Esophagus (tissue), 2 donors: Measurements from ENCODE around the gene S100A1. TPM values are rescaled to one million over a fixed set of nuclear protein-coding genes. Genes with fewer than 3 reads are reported as not detected.
A peak's percentile ranks its signal among the peaks of the same experiment; 100 is the strongest.
"Not testable (repeated sequence)": the region's sequence is repeated elsewhere in the genome, so short reads cannot be mapped to it uniquely, and the experiment has no call there.

Experiments
- H3K27ac ChIP-seq, 2 donors: one replicate each; pipeline ENCODE4 v1.5.1; 2013; ENCODE audit warnings: low read depth in 2 of 2, mild to moderate bottlenecking in 2 of 2, inconsistent platforms in 1 of 2, low read length in 1 of 2, moderate library complexity in 1 of 2
- H3K27me3 ChIP-seq, 2 donors: one replicate each; pipeline ENCODE4 v1.6.1; 2013; ENCODE audit warnings: low read length in 2 of 2, control low read depth in 1 of 2, mild to moderate bottlenecking in 1 of 2; ENCODE audit not compliant: insufficient read depth in 2 of 2, control insufficient read depth in 1 of 2
- H3K36me3 ChIP-seq, 2 donors: one replicate each; pipeline ENCODE4 v1.6.1; 2013; ENCODE audit warnings: low read length in 1 of 2; ENCODE audit not compliant: control insufficient read depth in 2 of 2, insufficient read depth in 2 of 2
- H3K4me1 ChIP-seq, 2 donors: one replicate each; pipeline ENCODE4 v1.6.1; 2013; ENCODE audit warnings: low read length in 1 of 2; ENCODE audit not compliant: control insufficient read depth in 2 of 2, insufficient read depth in 2 of 2
- H3K4me3 ChIP-seq, 2 donors: one replicate each; pipeline ENCODE4 v1.5.1; 2013; ENCODE audit warnings: low read length in 2 of 2, mild to moderate bottlenecking in 2 of 2, low read depth in 1 of 2, moderate library complexity in 1 of 2
- H3K9me3 ChIP-seq, 2 donors: one replicate each; pipeline ENCODE4 v1.6.1; 2013; ENCODE audit warnings: mild to moderate bottlenecking in 2 of 2, low read depth in 1 of 2, low read length in 1 of 2, moderate library complexity in 1 of 2; ENCODE audit not compliant: control insufficient read depth in 2 of 2, insufficient read depth in 1 of 2
- WGBS, 2 donors: extraction: QIAGEN DNeasy Blood & Tissue Kit; methylation state at CpG; one replicate each; pipeline ENCODE4 v1.1.7; 2013; 5-methylcytosine and 5-hydroxymethylcytosine counted together
- polyA plus RNA-seq, 2 donors: library from polyadenylated mRNA; stranded (reverse); fragments of 200-250 nt; gene quantifications; one replicate each; pipeline ENCODE4 v1.2.3, GENCODE V29; 2013
- donor health status: healthy with polysubstance abuse.
- donor health status: Bipolar disorder and iron deficiency.

The S100A1 gene
- polyA plus RNA-seq, result 1 to 10 TPM in 1 of 2 donors, under 1 TPM in 1; 0.93 to 2.3 TPM

- no peaks in the 10 kb centered on the region for H3K36me3 ChIP-seq
- H3K9me3 ChIP-seq, result no peaks in the 10 kb centered on the region
- H3K27me3 ChIP-seq, result no peaks in the 10 kb centered on the region
- H3K27ac ChIP-seq, result peak within 1 kb of the TSS; percentile 88 to 92
- H3K4me1 ChIP-seq, result peaks cover 0 to 7% of the 10 kb centered on the region in 2 donors
- peak within 1 kb of the TSS; percentile 41 to 65 for H3K4me3 ChIP-seq
- WGBS, 2 donors, result 54 to 55% methylated on average over 10 of the region's 10 CpGs
Measured at GRCh38 chr1:153627715-153628626, at the start of gene S100A1. Gene S100A1, plus strand, starts transcription at chr1:153628434. Its CDS starts 2,088 bp downstream, at chr1:153630522.

GRCh38 chr1:153578490-153578889 lies 49.7 kb upstream of the S100A1 start:
- no peaks in the 10 kb centered on the region for H3K9me3 ChIP-seq
- H3K27ac ChIP-seq, result no peak overlapping the region
- H3K4me1 ChIP-seq, result peaks cover 2 to 4% of the 10 kb centered on the region in 2 donors
- H3K27me3 ChIP-seq, result no peaks in the 10 kb centered on the region
- no peak overlapping the region for H3K4me3 ChIP-seq
- H3K36me3 ChIP-seq, result no peaks in the 10 kb centered on the region

- no peak overlapping the region for H3K27ac ChIP-seq
- WGBS, 2 donors, result 76 to 85% methylated on average over 3 of the region's 3 CpGs
- no peak overlapping the region for H3K4me3 ChIP-seq
- H3K36me3 ChIP-seq, result no peaks in the 10 kb centered on the region
- H3K27me3 ChIP-seq, result no peaks in the 10 kb centered on the region
- no peaks in the 10 kb centered on the region for H3K9me3 ChIP-seq
- peaks cover 2 to 4% of the 10 kb centered on the region in 2 donors for H3K4me1 ChIP-seq
Measured at GRCh38 chr1:153578936-153579335, 49.3 kb upstream of the S100A1 start.

- WGBS, 2 donors, result 94 to 96% methylated on average over 32 to 34 of the region's 34 CpGs
- not testable (repeated sequence) for H3K4me1 ChIP-seq, H3K36me3 ChIP-seq, H3K9me3 ChIP-seq, H3K27me3 ChIP-seq, H3K27ac ChIP-seq, H3K4me3 ChIP-seq
Measured at GRCh38 chr1:153582836-153583235, 45.4 kb upstream of the S100A1 start.

- not testable (repeated sequence) for H3K27ac ChIP-seq, H3K27me3 ChIP-seq, H3K4me3 ChIP-seq, H3K4me1 ChIP-seq, H3K9me3 ChIP-seq, H3K36me3 ChIP-seq
- WGBS, 2 donors, result 80 to 85% methylated on average over 3 of the region's 3 CpGs
Measured at GRCh38 chr1:153583514-153583913, 44.7 kb upstream of the S100A1 start.

- 77 to 85% methylated on average over 2 of the region's 2 CpGs for WGBS, 2 donors
- H3K4me1 ChIP-seq, result no peaks in the 10 kb centered on the region
- no peaks in the 10 kb centered on the region for H3K36me3 ChIP-seq
- no peaks in the 10 kb centered on the region for H3K9me3 ChIP-seq
- no peak overlapping the region for H3K4me3 ChIP-seq
- H3K27ac ChIP-seq, result no peak overlapping the region
- no peaks in the 10 kb centered on the region for H3K27me3 ChIP-seq
Measured at GRCh38 chr1:153583976-153584375, 44.3 kb upstream of the S100A1 start.

- 86 to 93% methylated on average over 1 of the region's 1 CpG for WGBS, 2 donors
- H3K4me3 ChIP-seq, result no peak overlapping the region
- H3K27ac ChIP-seq, result no peak overlapping the region
- H3K4me1 ChIP-seq, result no peaks in the 10 kb centered on the region
- no peaks in the 10 kb centered on the region for H3K27me3 ChIP-seq
- H3K9me3 ChIP-seq, result no peaks in the 10 kb centered on the region
- no peaks in the 10 kb centered on the region for H3K36me3 ChIP-seq
Measured at GRCh38 chr1:153585006-153585405, 43.2 kb upstream of the S100A1 start.

- Histone ChIP-seq H3K27ac (no peak overlapping the region), H3K36me3 (no peaks in the 10 kb centered on the region), H3K4me3 (no peak overlapping the region), H3K27me3 (no peaks in the 10 kb centered on the region), H3K9me3 (no peaks in the 10 kb centered on the region), H3K4me1 (no peaks in the 10 kb centered on the region)
- WGBS, 2 donors, result 48 to 56% methylated on average over 1 of the region's 1 CpG
Measured at GRCh38 chr1:153586347-153586746, 41.9 kb upstream of the S100A1 start.

- 59 to 69% methylated on average over 5 of the region's 5 CpGs for WGBS, 2 donors
Measured at GRCh38 chr1:153587314-153587713, 40.9 kb upstream of the S100A1 start.

GRCh38 chr1:153588033-153588432 lies 40.2 kb upstream of the S100A1 start:
- 95% methylated on average over 10 of the region's 10 CpGs for WGBS, 2 donors
- H3K9me3 ChIP-seq, H3K27me3 ChIP-seq, H3K4me1 ChIP-seq, H3K36me3 ChIP-seq, H3K4me3 ChIP-seq, H3K27ac ChIP-seq: not testable (repeated sequence)

More at GRCh38 chr1:153587314-153587713, 40.9 kb upstream of the S100A1 start:
- no peak overlapping the region for H3K4me3 ChIP-seq
- no peaks in the 10 kb centered on the region for H3K36me3 ChIP-seq
- no peaks in the 10 kb centered on the region for H3K27me3 ChIP-seq
- H3K27ac ChIP-seq, result no peak overlapping the region
- H3K4me1 ChIP-seq, result no peaks in the 10 kb centered on the region
- no peaks in the 10 kb centered on the region for H3K9me3 ChIP-seq
